GM19438 (cell line): Measurements from ENCODE around the gene DLST.

Experiments
- ATAC-seq: cut with Tn5 transposase; IDR thresholded peaks from one replicate; pipeline ENCODE4 v1.9.1; 2021; ENCODE audit warnings: low read depth; ENCODE audit not compliant: unreplicated experiment

DLST gene

GRCh38 chr14:74951443-74952179, 69.9 kb downstream of the DLST start:
- ATAC-seq, result no peak

DNA sequence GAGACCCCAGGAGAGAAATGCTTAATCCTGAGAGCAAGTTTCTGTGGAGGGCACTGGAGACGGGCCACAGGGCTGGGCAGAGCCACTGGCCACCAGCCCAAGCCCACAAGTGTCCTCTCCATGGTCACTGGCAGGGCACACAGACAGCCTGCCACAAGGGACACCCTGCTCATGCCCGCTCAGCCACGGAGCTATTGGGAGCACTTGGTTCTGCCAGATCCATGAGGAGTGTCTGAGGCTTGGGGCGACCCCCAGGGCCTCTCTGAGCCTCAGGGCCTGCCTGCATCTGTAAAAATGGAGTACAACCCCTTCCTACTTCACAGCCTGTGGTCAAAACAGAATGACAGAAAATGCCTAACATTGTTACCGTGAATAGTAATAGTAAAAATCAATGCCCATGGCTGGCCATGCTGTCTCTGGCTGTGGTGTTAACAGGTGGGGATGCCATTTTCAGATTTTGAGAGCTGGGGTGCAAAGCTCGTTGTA, 70.5 kb downstream of the DLST start:
- ATAC-seq, result no peak

GRCh38 chr14:74952697-74953484, 71.2 kb downstream of the DLST start:
- ATAC-seq, result no peak
